ENCODE results near the gene GNAI3.

DNA sequence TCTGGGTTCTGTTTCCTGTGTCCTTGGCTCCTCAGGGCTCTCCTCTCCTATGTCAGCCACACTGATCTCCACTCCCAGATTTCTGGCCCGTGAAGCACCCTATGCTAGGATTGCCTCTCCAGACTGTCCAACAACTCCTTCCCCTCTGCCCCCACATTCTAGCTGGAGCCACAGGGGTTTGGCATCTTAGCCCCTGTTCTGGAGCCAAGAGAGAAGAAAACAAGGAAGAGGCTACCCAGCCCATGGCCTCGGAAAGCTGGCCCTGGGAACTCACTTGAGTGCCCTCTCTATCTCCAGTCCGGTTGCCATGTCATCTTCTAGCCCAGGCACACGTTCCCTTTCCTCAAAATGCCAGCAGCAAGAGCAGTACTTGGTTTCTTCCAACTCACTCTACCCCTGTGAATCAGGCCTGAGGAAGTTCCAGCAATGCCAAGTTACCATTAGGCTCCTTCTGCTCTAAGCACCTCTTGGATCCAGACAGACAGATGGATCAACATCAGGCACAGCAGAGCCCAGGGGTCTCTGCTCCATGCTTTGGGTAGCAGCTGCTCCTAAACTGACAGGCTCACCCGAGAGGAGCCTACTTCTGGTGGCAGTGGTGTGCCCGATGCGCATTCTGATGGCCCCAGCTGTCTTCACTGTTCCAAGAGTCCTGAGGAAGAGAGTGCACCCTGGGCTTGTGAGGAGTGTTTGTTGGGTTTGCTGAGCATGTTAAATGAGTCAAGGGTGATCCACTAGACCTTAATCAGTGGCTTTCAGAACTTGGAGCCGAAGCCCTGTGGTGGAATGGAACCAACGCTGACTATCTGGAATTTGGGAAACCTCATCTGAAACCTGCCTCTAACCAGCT, 20.3 kb upstream of the GNAI3 start:
- TF ChIP-seq, protein P1, sequence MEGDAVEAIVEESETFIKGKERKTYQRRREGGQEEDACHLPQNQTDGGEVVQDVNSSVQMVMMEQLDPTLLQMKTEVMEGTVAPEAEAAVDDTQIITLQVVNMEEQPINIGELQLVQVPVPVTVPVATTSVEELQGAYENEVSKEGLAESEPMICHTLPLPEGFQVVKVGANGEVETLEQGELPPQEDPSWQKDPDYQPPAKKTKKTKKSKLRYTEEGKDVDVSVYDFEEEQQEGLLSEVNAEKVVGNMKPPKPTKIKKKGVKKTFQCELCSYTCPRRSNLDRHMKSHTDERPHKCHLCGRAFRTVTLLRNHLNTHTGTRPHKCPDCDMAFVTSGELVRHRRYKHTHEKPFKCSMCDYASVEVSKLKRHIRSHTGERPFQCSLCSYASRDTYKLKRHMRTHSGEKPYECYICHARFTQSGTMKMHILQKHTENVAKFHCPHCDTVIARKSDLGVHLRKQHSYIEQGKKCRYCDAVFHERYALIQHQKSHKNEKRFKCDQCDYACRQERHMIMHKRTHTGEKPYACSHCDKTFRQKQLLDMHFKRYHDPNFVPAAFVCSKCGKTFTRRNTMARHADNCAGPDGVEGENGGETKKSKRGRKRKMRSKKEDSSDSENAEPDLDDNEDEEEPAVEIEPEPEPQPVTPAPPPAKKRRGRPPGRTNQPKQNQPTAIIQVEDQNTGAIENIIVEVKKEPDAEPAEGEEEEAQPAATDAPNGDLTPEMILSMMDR (IDR thresholded peaks at IDR 0.05 in 2 of 3, conservative IDR thresholded peaks at IDR 0.05 in 1 of 3; ENCODE audit: control insufficient read depth in 2 of 3, extremely low read depth in 1 of 3, insufficient read depth in 1 of 3, low read depth in 3 of 3, low read length in 3 of 3), result no peak
- no peak for TF ChIP-seq RCOR1 (conservative IDR thresholded peaks at IDR 0.05; ENCODE audit: low read depth, low read length)
- no peak for TF ChIP-seq SIN3A (IDR thresholded peaks at IDR 0.05; ENCODE audit: low read depth, low read length)
- no peak for TF ChIP-seq MEF2A (IDR thresholded peaks at IDR 0.05; ENCODE audit: insufficient read depth, low read depth, low read length)
- no peak for TF ChIP-seq RFX5 (IDR thresholded peaks at IDR 0.05; ENCODE audit: low read depth, low read length)
- TF ChIP-seq, protein P2, sequence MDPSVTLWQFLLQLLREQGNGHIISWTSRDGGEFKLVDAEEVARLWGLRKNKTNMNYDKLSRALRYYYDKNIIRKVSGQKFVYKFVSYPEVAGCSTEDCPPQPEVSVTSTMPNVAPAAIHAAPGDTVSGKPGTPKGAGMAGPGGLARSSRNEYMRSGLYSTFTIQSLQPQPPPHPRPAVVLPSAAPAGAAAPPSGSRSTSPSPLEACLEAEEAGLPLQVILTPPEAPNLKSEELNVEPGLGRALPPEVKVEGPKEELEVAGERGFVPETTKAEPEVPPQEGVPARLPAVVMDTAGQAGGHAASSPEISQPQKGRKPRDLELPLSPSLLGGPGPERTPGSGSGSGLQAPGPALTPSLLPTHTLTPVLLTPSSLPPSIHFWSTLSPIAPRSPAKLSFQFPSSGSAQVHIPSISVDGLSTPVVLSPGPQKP (IDR thresholded peaks at IDR 0.05; ENCODE audit: low read depth, low read length), result no peak
